ENCODE data around the gene TRIM67.

DNA sequence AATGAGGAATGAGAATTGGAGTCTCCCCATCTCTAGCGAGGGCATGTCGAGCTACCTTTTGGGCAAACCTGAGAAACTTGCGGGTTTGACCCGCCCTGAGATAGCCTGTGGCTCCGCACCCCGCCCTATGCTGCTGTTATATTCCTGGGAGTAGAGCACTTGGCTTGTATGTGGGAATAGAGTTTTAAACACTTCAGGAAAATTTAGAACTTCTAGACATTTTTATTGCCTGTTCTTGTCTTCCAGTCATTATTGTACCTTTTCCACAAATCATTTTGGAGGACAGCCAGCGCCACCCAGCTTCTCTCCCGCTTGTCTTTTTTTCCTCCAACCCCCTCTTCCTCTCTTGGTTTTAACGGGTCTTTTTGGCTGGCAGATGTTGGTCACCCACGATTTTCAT, 79.9 kb downstream of the TRIM67 start:
- TF ChIP-seq, protein P1, sequence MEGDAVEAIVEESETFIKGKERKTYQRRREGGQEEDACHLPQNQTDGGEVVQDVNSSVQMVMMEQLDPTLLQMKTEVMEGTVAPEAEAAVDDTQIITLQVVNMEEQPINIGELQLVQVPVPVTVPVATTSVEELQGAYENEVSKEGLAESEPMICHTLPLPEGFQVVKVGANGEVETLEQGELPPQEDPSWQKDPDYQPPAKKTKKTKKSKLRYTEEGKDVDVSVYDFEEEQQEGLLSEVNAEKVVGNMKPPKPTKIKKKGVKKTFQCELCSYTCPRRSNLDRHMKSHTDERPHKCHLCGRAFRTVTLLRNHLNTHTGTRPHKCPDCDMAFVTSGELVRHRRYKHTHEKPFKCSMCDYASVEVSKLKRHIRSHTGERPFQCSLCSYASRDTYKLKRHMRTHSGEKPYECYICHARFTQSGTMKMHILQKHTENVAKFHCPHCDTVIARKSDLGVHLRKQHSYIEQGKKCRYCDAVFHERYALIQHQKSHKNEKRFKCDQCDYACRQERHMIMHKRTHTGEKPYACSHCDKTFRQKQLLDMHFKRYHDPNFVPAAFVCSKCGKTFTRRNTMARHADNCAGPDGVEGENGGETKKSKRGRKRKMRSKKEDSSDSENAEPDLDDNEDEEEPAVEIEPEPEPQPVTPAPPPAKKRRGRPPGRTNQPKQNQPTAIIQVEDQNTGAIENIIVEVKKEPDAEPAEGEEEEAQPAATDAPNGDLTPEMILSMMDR (IDR thresholded peaks at IDR 0.05), result no peak
- no peak for TF ChIP-seq POLR2A (IDR thresholded peaks at IDR 0.05)

Measured in body of pancreas (tissue), 4 donors.